Measurements from ENCODE around the gene MAP3K8. TPM values are rescaled to one million over a fixed set of nuclear protein-coding genes. Genes with fewer than 3 reads are reported as not detected.

The MAP3K8 gene
- total RNA-seq, 4 donors from 2014 or later, result 18.7 to 74.2 (median 24.1) TPM

DNA sequence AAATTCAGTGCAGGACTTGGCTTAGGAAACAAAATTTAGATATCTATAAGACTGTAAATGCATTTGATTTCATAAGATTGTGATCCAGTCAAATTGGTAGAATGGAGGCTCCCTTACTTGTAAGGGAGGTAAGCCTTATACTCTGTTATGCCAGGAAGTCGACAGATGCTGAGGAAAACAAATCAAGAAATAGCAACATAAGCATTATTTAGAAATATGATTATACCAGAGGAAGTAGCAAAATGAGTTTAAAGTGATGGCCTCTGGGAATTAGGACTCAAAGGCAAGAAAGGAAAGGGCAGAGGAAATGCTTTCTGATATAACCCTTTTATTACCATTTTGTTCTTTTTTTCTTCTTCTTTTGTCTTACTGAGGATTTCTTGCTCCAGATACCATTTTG lies 44.4 kb upstream of the MAP3K8 start:
- intact Hi-C loops (cut with DNase I), result no loop called here
- 35% methylated on average over 1 of the region's 1 CpG for WGBS
- Histone ChIP-seq H3K4me1 (peaks cover 5 to 11% (median 7%) of the 10 kb centered on the region in 4 donors), H3K27me3 (no peaks in the 10 kb centered on the region), H3K27ac (replicated peaks in 1 of 4) (no peak overlapping the region), H3K9me3 (no peaks in the 10 kb centered on the region), H3K36me3 (no peaks in the 10 kb centered on the region), H3K4me3 (no peak overlapping the region)
- TF ChIP-seq POLR2A (IDR thresholded peaks at IDR 0.05; ENCODE audit: low read depth), result no peak
- no peak for TF ChIP-seq CTCF (IDR thresholded peaks at IDR 0.05)
- TF ChIP-seq POLR2AphosphoS5 (IDR thresholded peaks at IDR 0.05), result no peak
- TF ChIP-seq EP300 (IDR thresholded peaks at IDR 0.05), result no peak
- no peak for DNase-seq (ENCODE audit: extremely low spot score)

DNA sequence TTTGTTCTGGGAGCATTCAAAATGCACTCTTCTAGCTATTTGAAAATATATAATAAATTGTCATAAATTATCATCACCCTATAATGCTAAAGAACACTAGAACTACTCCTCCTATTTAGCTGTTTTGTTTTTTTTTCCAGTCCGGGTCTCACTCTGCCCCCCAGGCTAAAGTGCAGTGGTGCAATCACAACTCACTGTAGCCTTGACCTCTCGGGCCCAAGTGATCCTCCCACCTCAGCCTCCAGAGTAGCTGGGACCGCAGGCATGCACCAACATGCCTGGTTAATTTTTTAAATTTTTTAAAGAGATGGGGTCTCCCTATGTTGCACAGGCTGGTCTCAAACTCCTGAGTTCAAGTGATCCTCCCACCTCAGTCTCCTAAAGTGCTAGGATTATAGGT lies 43.8 kb upstream of the MAP3K8 start:
- TF ChIP-seq EP300 (IDR thresholded peaks at IDR 0.05), result no peak
- no peak for TF ChIP-seq POLR2AphosphoS5 (IDR thresholded peaks at IDR 0.05)
- no peak for TF ChIP-seq CTCF (IDR thresholded peaks at IDR 0.05)
- no peak for TF ChIP-seq POLR2A (IDR thresholded peaks at IDR 0.05; ENCODE audit: low read depth)
- Histone ChIP-seq H3K4me3 (no peak overlapping the region), H3K27me3 (no peaks in the 10 kb centered on the region), H3K9me3 (no peaks in the 10 kb centered on the region), H3K27ac (replicated peaks in 1 of 4) (no peak overlapping the region), H3K36me3 (no peaks in the 10 kb centered on the region), H3K4me1 (peaks cover 5 to 8% (median 7%) of the 10 kb centered on the region in 4 donors)
- DNase-seq (ENCODE audit: extremely low spot score), result no peak
- 92% methylated on average over 3 of the region's 3 CpGs for WGBS
- intact Hi-C loops (cut with DNase I), result loop anchor here (5.0 kb wide), 1 partner anchor 147 kb away; no protein-coding TSS in a partner anchor

GRCh38 chr10:30391266-30391665 lies 42.7 kb upstream of the MAP3K8 start:
- intact Hi-C loops (cut with DNase I), result loop anchor here (1.0 to 5.0 kb wide), 2 partner anchors 146 to 200 kb away; no protein-coding TSS in a partner anchor
- H3K36me3 ChIP-seq, result no peaks in the 10 kb centered on the region
- TF ChIP-seq EP300 (IDR thresholded peaks at IDR 0.05), result no peak
- no peak for TF ChIP-seq POLR2A (IDR thresholded peaks at IDR 0.05; ENCODE audit: low read depth)
- TF ChIP-seq CTCF (IDR thresholded peaks at IDR 0.05), result no peak
- no peak for TF ChIP-seq POLR2AphosphoS5 (IDR thresholded peaks at IDR 0.05)
- 88% methylated on average over 7 of the region's 7 CpGs for WGBS
- H3K27me3 ChIP-seq, result no peaks in the 10 kb centered on the region
- no peak for DNase-seq (ENCODE audit: extremely low spot score)
- no peak overlapping the region for H3K27ac ChIP-seq (replicated peaks in 1 of 4)
- H3K4me3 ChIP-seq, result no peak overlapping the region
- no peaks in the 10 kb centered on the region for H3K9me3 ChIP-seq
- H3K4me1 ChIP-seq, result peaks cover 5 to 8% (median 7%) of the 10 kb centered on the region in 4 donors

- H3K36me3 ChIP-seq, result no peaks in the 10 kb centered on the region
- no peak for DNase-seq (ENCODE audit: extremely low spot score)
- H3K9me3 ChIP-seq, result no peaks in the 10 kb centered on the region
- intact Hi-C loops (cut with DNase I), result loop anchor here (5.0 kb wide), 1 partner anchor 145 kb away; no protein-coding TSS in a partner anchor
- H3K4me3 ChIP-seq, result peak overlapping the region in 2 of 4 donors; percentile 28 to 45
- no peak for TF ChIP-seq POLR2AphosphoS5 (IDR thresholded peaks at IDR 0.05)
- peak; percentile 89 to 100 (median 92) for TF ChIP-seq CTCF (IDR thresholded peaks at IDR 0.05)
- H3K27me3 ChIP-seq, result no peaks in the 10 kb centered on the region
- H3K4me1 ChIP-seq, result peaks cover 5 to 15% (median 10%) of the 10 kb centered on the region in 4 donors
- no peak overlapping the region for H3K27ac ChIP-seq (replicated peaks in 1 of 4)
- 5% methylated on average over 16 of the region's 17 CpGs for WGBS
Measured at GRCh38 chr10:30392564-30392990, 41.4 kb upstream of the MAP3K8 start.

DNA sequence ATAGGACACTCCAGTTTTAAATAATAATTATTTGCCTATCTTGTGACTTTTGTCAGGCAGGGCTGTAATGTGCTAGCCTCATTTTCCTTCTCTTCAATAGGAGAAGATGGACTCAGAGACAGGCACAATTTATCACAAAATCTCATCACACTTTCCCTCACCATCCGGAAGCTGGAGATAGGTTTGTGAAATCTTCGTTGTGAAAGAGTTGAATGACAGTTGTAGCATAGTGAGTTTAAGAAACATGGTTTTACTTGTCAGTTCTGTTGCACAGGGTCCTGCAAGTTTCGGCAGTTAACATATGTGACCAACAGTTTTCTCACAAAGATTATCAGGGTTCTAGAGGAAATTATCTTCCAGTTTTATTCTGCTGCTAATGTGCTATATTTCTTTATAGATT lies 37.7 kb upstream of the MAP3K8 start:
- intact Hi-C loops (cut with DNase I), result no loop called here
- WGBS, result 79% methylated on average over 3 of the region's 3 CpGs
- H3K4me3 ChIP-seq, result no peak overlapping the region

More for the DNA sequence above, 37.7 kb upstream of the MAP3K8 start:
- Histone ChIP-seq H3K27me3 (no peaks in the 10 kb centered on the region), H3K4me1 (peaks cover 5 to 19% (median 11%) of the 10 kb centered on the region in 4 donors), H3K9me3 (no peaks in the 10 kb centered on the region), H3K36me3 (no peaks in the 10 kb centered on the region), H3K27ac (replicated peaks in 1 of 4) (no peak overlapping the region)
- no peak for TF ChIP-seq CTCF (IDR thresholded peaks at IDR 0.05)
- no peak for TF ChIP-seq POLR2AphosphoS5 (IDR thresholded peaks at IDR 0.05)
- TF ChIP-seq POLR2A (IDR thresholded peaks at IDR 0.05; ENCODE audit: low read depth), result no peak
- TF ChIP-seq EP300 (IDR thresholded peaks at IDR 0.05), result no peak
- DNase-seq (ENCODE audit: extremely low spot score), result no peak

All from esophagus muscularis mucosa (tissue), 4 donors.